IMR-90 (cell line): Measurements from ENCODE around the gene DNAJC3. TPM values are rescaled to one million over a fixed set of nuclear protein-coding genes. Genes with fewer than 3 reads are reported as not detected.

Experiments used
- ATAC-seq: fragments of 200-7000 bp; cut with Tn5 transposase; 2 replicates; pipeline ENCODE4 v1.9.1; 2020; ENCODE audit warnings: low read depth, mild to moderate bottlenecking, moderate library complexity
- BruUV-seq: library from RNA; stranded (reverse); fragments of 400-500 nt; replicated peaks from 2 replicates; lab custom pipeline; 2021; lab: Mats Ljungman, UMichigan
- CTCF ChIA-PET: fragments of 300-600 bp; formaldehyde crosslinking; extraction: SDS; loops from one replicate; lab custom pipeline; 2021; ENCODE audit warnings: antibody characterized with exemption; lab: Yijun Ruan, JAX
- POLR2A ChIA-PET: fragments of 300-600 bp; sonication (Branson Sonifier 250); formaldehyde crosslinking; loops from one replicate; lab custom pipeline; 2022; ENCODE audit warnings: antibody characterized with exemption; ENCODE audit not compliant: unreplicated experiment; lab: Charles Lee
- DNase-seq: peaks from one replicate; pipeline ENCODE4 v3.0.0; 2013
- H2AFZ ChIP-seq: replicated peaks from 2 replicates; pipeline ENCODE3; 2013; ENCODE audit warnings: low read length, mild to moderate bottlenecking; ENCODE audit not compliant: poor library complexity
- H2AK5ac ChIP-seq: 2 replicates; pipeline ENCODE4 v1.6.1; 2013; ENCODE audit warnings: low read depth, low read length, inconsistent platforms
- H2AK9ac ChIP-seq: replicated peaks from 2 replicates; pipeline ENCODE3; 2013; ENCODE audit warnings: mild to moderate bottlenecking, low read depth, low read length, moderate library complexity; ENCODE audit not compliant: poor library complexity
- H2BK120ac ChIP-seq: 2 replicates; pipeline ENCODE4 v1.6.1; 2013; ENCODE audit warnings: low read depth, low read length, inconsistent platforms
- H2BK15ac ChIP-seq: 3 replicates; pipeline ENCODE4 v1.6.1; 2013; ENCODE audit warnings: low read depth, low read length, inconsistent platforms
- H2BK20ac ChIP-seq: 2 replicates; pipeline ENCODE4 v1.6.1; 2013; ENCODE audit warnings: low read depth, mild to moderate bottlenecking, inconsistent platforms, low read length, moderate library complexity
- H2BK5ac ChIP-seq: 2 replicates; pipeline ENCODE4 v1.6.1; 2013; ENCODE audit warnings: mild to moderate bottlenecking, low read depth, low read length, inconsistent platforms; ENCODE audit not compliant: poor library complexity, severe bottlenecking
- H3K14ac ChIP-seq: replicated peaks from 2 replicates; pipeline ENCODE4 v1.6.1; 2013; ENCODE audit warnings: low read depth, low read length, inconsistent platforms
- H3K18ac ChIP-seq: 2 replicates; pipeline ENCODE4 v1.6.1; 2013; ENCODE audit warnings: low read depth, low read length, control low read depth
- H3K23ac ChIP-seq: 2 replicates; pipeline ENCODE4 v1.6.1; 2013; ENCODE audit warnings: low read depth, low read length, inconsistent platforms
- H3K27ac ChIP-seq: 2 replicates; pipeline ENCODE4 v1.5.1; 2013; ENCODE audit warnings: mild to moderate bottlenecking, control low read depth, low read length; ENCODE audit not compliant: insufficient read depth
- H3K27me3 ChIP-seq: 2 replicates; pipeline ENCODE4 v1.6.1; 2013; ENCODE audit warnings: low read length; ENCODE audit not compliant: control insufficient read depth, insufficient read depth
- H3K36me3 ChIP-seq: 2 replicates; pipeline ENCODE4 v1.6.1; 2013; ENCODE audit warnings: low read length, mixed read lengths; ENCODE audit not compliant: control insufficient read depth, insufficient read depth
- H3K4ac ChIP-seq: 2 replicates; pipeline ENCODE4 v1.6.1; 2013; ENCODE audit warnings: low read depth, low read length, inconsistent platforms
- H3K4me1 ChIP-seq: 2 replicates; pipeline ENCODE4 v1.6.1; 2013; ENCODE audit warnings: low read length, mixed read lengths; ENCODE audit not compliant: control insufficient read depth, insufficient read depth
- H3K4me2 ChIP-seq: 2 replicates; pipeline ENCODE4 v1.6.1; 2013; ENCODE audit warnings: low read depth, mild to moderate bottlenecking, control low read depth, low read length, moderate library complexity
- H3K4me3 ChIP-seq: 2 replicates; pipeline ENCODE4 v1.5.1; 2013; ENCODE audit warnings: low read depth, mild to moderate bottlenecking, control low read depth, low read length, moderate library complexity; ENCODE audit not compliant: insufficient read depth
- H3K56ac ChIP-seq: 2 replicates; pipeline ENCODE4 v1.6.1; 2013; ENCODE audit warnings: low read length, inconsistent platforms; ENCODE audit not compliant: insufficient read depth; ENCODE audit errors: extremely low read depth
- H3K79me1 ChIP-seq, 2 experiments: 2 replicates each; pipeline ENCODE4 v1.6.1; 2013; ENCODE audit warnings: low read length in 2 of 2, inconsistent platforms in 1 of 2, low read depth in 1 of 2
- H3K9ac ChIP-seq: 2 replicates; pipeline ENCODE4 v1.6.1; 2013; ENCODE audit warnings: low read depth, low read length, control low read depth
- H3K9me1 ChIP-seq: 2 replicates; pipeline ENCODE4 v1.6.1; 2013; ENCODE audit warnings: low read length, inconsistent platforms; ENCODE audit not compliant: insufficient read depth
- H3K9me3 ChIP-seq: 2 replicates; pipeline ENCODE4 v1.6.1; 2013; ENCODE audit warnings: low read length; ENCODE audit not compliant: control insufficient read depth, insufficient read depth
- H4K20me1 ChIP-seq: 2 replicates; pipeline ENCODE4 v1.6.1; 2013; ENCODE audit warnings: low read length, inconsistent platforms; ENCODE audit not compliant: insufficient read depth
- H4K5ac ChIP-seq: 2 replicates; pipeline ENCODE4 v1.6.1; 2013; ENCODE audit warnings: mild to moderate bottlenecking, low read depth, low read length, control low read depth
- H4K8ac ChIP-seq, 2 experiments: 2 replicates each; pipeline ENCODE4 v1.6.1; 2013; ENCODE audit warnings: low read depth in 2 of 2, low read length in 2 of 2, control low read depth in 1 of 2, inconsistent platforms in 1 of 2
- H4K91ac ChIP-seq: 2 replicates; pipeline ENCODE4 v1.6.1; 2013; ENCODE audit warnings: low read depth, low read length, inconsistent platforms; ENCODE audit not compliant: insufficient read depth
- BHLHE40 ChIP-seq: fragments of 150-350 bp; IDR thresholded peaks from 2 replicates; pipeline ENCODE4 v1.6.1; 2016; ENCODE audit warnings: mild to moderate bottlenecking, low read depth, low read length
- CHD1 ChIP-seq: IDR thresholded peaks from 2 replicates; pipeline ENCODE4 v1.6.1; 2012; ENCODE audit warnings: low read depth, low read length, improper control_type of control experiment
- ELK1 ChIP-seq: fragments of 150-350 bp; IDR thresholded peaks from 2 replicates; pipeline ENCODE4 v1.6.1; 2016; ENCODE audit warnings: low read depth, mild to moderate bottlenecking, low read length, moderate library complexity, borderline replicate concordance
- MAZ ChIP-seq: IDR thresholded peaks from 2 replicates; pipeline ENCODE4 v1.6.1; 2012; ENCODE audit warnings: low read depth, mild to moderate bottlenecking, low read length, improper control_type of control experiment, moderate library complexity, borderline replicate concordance
- NFE2L2 ChIP-seq: fragments of 150-350 bp; IDR thresholded peaks from 2 replicates; pipeline ENCODE4 v1.6.1; 2016; ENCODE audit warnings: low read depth, mild to moderate bottlenecking, low read length
- RAD21 ChIP-seq: IDR thresholded peaks from 2 replicates; pipeline ENCODE4 v1.6.1; 2012; ENCODE audit warnings: low read length, improper control_type of control experiment
- WGBS, 2 experiments: methylation state at CpG; one replicate each; pipeline versions ENCODE4 v1.1.5 to v1.1.7; 2013; ENCODE audit warnings: missing lambda C conversion rate in 2 of 2; ENCODE audit not compliant: insufficient read length in 1 of 2; ENCODE audit errors: extremely low coverage in 2 of 2; 5-methylcytosine and 5-hydroxymethylcytosine counted together
- dilution Hi-C: fragments of 300-500 bp; cut with HindIII; formaldehyde crosslinking; loops from one replicate; pipeline ENCODE4 v1.14.3; 2018; ENCODE audit warnings: low sequenced_read_pairs; ENCODE audit not compliant: unreplicated experiment
- in situ Hi-C: fragments of 300-500 bp; cut with MboI; formaldehyde crosslinking; loops from 3 replicates; pipeline ENCODE4 v1.14.3; 2019; ENCODE audit warnings: low sequenced_read_pairs, inconsistent platforms, mixed read lengths
- intact Hi-C: fragments of 100-400 bp; cut with micrococcal nuclease; formaldehyde crosslinking; loops from 2 replicates; pipeline ENCODE4 v1.10.0; 2022
- polyA plus RNA-seq, 3 experiments: library from polyadenylated mRNA; depleted of rRNA; stranded (reverse); fragments of >200 nt; gene quantifications; 2 replicates each; pipeline ENCODE4 v1.2.3, GENCODE V29; 2012; ENCODE audit warnings: low replicate concordance in 1 of 3
- total RNA-seq: library from RNA; depleted of rRNA; stranded (reverse); fragments of >200 nt; gene quantifications from 2 replicates; pipeline ENCODE4 v1.2.3, GENCODE V29; 2012

DNAJC3 gene
- total and polyA plus RNA-seq, 2 of the 4 experiments (the other 2 are of a cell fraction) = 10.7 to 28.5 TPM

GRCh38 chr13:95652244-95652764, 24.6 kb upstream of the DNAJC3 start:
- Histone ChIP-seq H4K5ac (no peak overlapping the region), H2AFZ (no peak overlapping the region), H4K8ac (no peak overlapping the region), H3K4me1 (no peaks in the 10 kb centered on the region), H3K4me3 (no peak overlapping the region), H2AK5ac (no peak overlapping the region), H3K4ac (no peak overlapping the region), H3K56ac (no peak overlapping the region), H4K91ac (no peak overlapping the region), H2BK5ac (no peak overlapping the region), H2AK9ac (no peak overlapping the region), H3K9ac (no peak overlapping the region), H3K18ac (no peak overlapping the region), H2BK120ac (no peak overlapping the region), H3K79me1 (no peaks in the 10 kb centered on the region), H3K27me3 (peaks cover 13% of the 10 kb centered on the region), H3K36me3 (no peaks in the 10 kb centered on the region), H3K23ac (no peak overlapping the region), H3K4me2 (no peak overlapping the region), H3K27ac (no peak overlapping the region), H3K9me1 (no peaks in the 10 kb centered on the region), H2BK20ac (no peak overlapping the region), H2BK15ac (no peak overlapping the region), H3K14ac (no peak overlapping the region), H3K9me3 (no peaks in the 10 kb centered on the region), H4K20me1 (no peaks in the 10 kb centered on the region)
- intact Hi-C loops (no loop called here), in situ Hi-C loops (no loop called here), dilution Hi-C loops (no loop called here)
- DNase-seq (no peak), ATAC-seq (no peak)
- CTCF ChIA-PET = no interaction called here
- no CpG with 5 or more reads among the region's 1 CpG for WGBS, 2 experiments
- TF ChIP-seq CHD1 = no peak
- no peak for TF ChIP-seq NFE2L2
- TF ChIP-seq BHLHE40 = no peak
- no peak for TF ChIP-seq ELK1
- no peak for TF ChIP-seq MAZ
- TF ChIP-seq RAD21 = no peak
- no TSS peak for BruUV-seq
- POLR2A ChIA-PET = no interaction called here
